Neural crest cell (in vitro differentiated cells): ENCODE data around the gene SLC39A11. TPM values are rescaled to one million over a fixed set of nuclear protein-coding genes. Genes with fewer than 3 reads are reported as not detected.

Experiments
- DNase-seq: peaks from one replicate; pipeline ENCODE4 v3.0.0; 2021; ENCODE audit warnings: low read depth, mixed read lengths, low spot score
- H3K27ac Mint-ChIP-seq: one replicate; pipeline ENCODE4 v1.8.0; 2021; ENCODE audit warnings: mild to moderate bottlenecking, mixed read lengths; ENCODE audit not compliant: unreplicated experiment
- H3K27me3 Mint-ChIP-seq: 2 replicates; pipeline ENCODE4 v1.8.0; 2021; ENCODE audit warnings: low read depth, mild to moderate bottlenecking, mixed read lengths
- H3K36me3 Mint-ChIP-seq: 2 replicates; pipeline ENCODE4 v1.8.0; 2021; ENCODE audit warnings: low read depth, mild to moderate bottlenecking, mixed read lengths
- H3K4me1 Mint-ChIP-seq: 2 replicates; pipeline ENCODE4 v1.8.0; 2021; ENCODE audit warnings: mixed read lengths
- H3K4me3 Mint-ChIP-seq: one replicate; pipeline ENCODE4 v1.8.0; 2021; ENCODE audit warnings: mild to moderate bottlenecking, mixed read lengths
- H3K9me3 Mint-ChIP-seq: 2 replicates; pipeline ENCODE4 v1.8.0; 2021; ENCODE audit warnings: mixed read lengths
- CTCF ChIP-seq: fragments of 200-600 bp; sonication (generic); conservative IDR thresholded peaks from 2 replicates; pipeline ENCODE4 v1.5.0; 2021; ENCODE audit warnings: antibody characterized with exemption, mild to moderate bottlenecking
- total RNA-seq: library from RNA; stranded (reverse); gene quantifications from 2 replicates; pipeline ENCODE4 v1.2.1, GENCODE V29; 2021

Gene SLC39A11
- total RNA-seq, 1 donor from 2014 or later, result 11.3 TPM

DNA sequence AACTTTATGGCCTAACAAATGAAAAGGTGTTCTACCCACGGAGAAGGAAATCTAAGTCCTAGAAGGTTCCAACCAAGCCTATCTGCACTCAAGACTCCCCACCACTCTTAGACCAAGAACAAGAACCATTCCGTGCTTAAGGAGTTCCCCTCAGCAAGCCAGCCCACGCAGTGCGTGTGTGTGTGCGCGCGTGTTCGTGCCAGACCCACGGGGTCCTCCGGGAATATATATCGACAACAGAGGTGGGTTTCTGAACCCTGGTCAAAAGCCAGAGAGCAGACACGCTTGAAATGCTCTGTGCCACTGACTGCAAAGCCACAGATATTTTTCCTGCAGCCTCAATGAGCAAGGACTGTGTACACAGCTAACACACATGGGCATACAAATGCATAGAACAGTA lies 70.7 kb downstream of the SLC39A11 start:
- TF ChIP-seq CTCF, result no peak
- Mint-ChIP-seq H3K27ac (no peak overlapping the region), H3K4me1 (no peaks in the 10 kb centered on the region), H3K4me3 (no peak overlapping the region), H3K27me3 (no peaks in the 10 kb centered on the region), H3K36me3 (no peaks in the 10 kb centered on the region), H3K9me3 (peaks cover 10% of the 10 kb centered on the region)
- no peak for DNase-seq

- no peak for DNase-seq
- Mint-ChIP-seq H3K4me1 (no peaks in the 10 kb centered on the region), H3K9me3 (peaks cover 10% of the 10 kb centered on the region), H3K36me3 (no peaks in the 10 kb centered on the region), H3K27ac (no peak overlapping the region), H3K27me3 (no peaks in the 10 kb centered on the region), H3K4me3 (no peak overlapping the region)
- TF ChIP-seq CTCF, result no peak
Observed at GRCh38 chr17:73020110-73020509, 72.4 kb downstream of the SLC39A11 start.

DNA sequence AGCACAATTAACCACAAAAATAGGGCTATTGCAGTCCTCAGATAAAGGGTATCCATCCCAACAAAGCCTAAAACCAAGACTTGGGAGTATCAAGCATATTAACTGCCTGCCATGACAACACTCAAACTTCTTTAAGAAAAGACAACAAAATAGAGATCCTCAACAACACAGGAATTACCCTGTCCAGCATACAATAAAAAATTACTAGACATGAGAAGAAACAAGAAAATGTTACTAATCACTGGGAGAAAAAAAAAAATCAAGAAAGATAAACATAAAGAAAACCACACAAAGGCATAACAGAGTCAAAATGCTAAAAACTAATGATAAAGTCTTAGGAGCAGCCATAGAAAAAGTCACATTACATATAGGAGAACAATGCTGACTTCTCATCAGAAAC lies 73.9 kb downstream of the SLC39A11 start:
- peaks cover 10% of the 10 kb centered on the region for H3K9me3 Mint-ChIP-seq
- H3K4me1 Mint-ChIP-seq, result no peaks in the 10 kb centered on the region
- DNase-seq, result no peak
- no peak for TF ChIP-seq CTCF
- H3K27ac Mint-ChIP-seq, result no peak overlapping the region
- no peaks in the 10 kb centered on the region for H3K36me3 Mint-ChIP-seq
- no peaks in the 10 kb centered on the region for H3K27me3 Mint-ChIP-seq
- H3K4me3 Mint-ChIP-seq, result no peak overlapping the region

- H3K36me3 Mint-ChIP-seq, result no peaks in the 10 kb centered on the region
- no peak overlapping the region for H3K27ac Mint-ChIP-seq
- peaks cover 10% of the 10 kb centered on the region for H3K9me3 Mint-ChIP-seq
- no peak for DNase-seq
- TF ChIP-seq CTCF, result no peak
- no peaks in the 10 kb centered on the region for H3K27me3 Mint-ChIP-seq
- no peaks in the 10 kb centered on the region for H3K4me1 Mint-ChIP-seq
- H3K4me3 Mint-ChIP-seq, result no peak overlapping the region
Observed at GRCh38 chr17:73017658-73018057, 74.8 kb downstream of the SLC39A11 start.

DNA sequence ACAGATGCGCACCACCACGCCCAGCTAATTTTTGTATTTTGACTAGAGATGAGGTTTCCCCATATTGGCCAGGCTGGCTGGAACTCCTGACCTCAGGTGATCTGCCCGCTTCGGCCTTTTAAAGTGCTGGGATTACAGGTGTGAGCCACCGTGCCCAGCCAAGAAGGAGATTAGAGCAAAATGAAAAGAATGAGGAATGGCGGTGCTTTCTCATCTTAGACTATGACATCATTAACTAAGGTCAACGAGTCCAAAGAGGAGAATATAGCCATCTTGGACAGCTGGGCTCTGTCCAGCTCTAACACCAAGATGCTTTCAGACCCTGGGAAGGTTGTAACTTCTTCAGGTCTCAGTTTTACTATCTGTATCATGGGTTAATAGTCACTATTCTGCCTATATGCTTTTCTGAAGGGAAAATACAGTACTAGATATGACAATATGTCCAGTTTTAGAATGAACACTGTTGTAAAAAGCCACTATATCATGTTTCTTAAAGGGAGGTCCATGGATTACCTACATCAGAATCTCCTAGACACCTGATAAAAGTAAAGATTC lies 76.7 kb downstream of the SLC39A11 start:
- Mint-ChIP-seq H3K9me3 (peaks cover 7% of the 10 kb centered on the region), H3K27ac (no peak overlapping the region), H3K36me3 (no peaks in the 10 kb centered on the region), H3K27me3 (no peaks in the 10 kb centered on the region), H3K4me1 (peaks cover 5% of the 10 kb centered on the region), H3K4me3 (no peak overlapping the region)
- DNase-seq, result no peak
- no peak for TF ChIP-seq CTCF
